ENCODE data around the gene CNKSR3.

CNKSR3 gene

GRCh38 chr6:154450498-154450897, 60.0 kb downstream of the CNKSR3 start:
- no peak for TF ChIP-seq CTCF (IDR thresholded peaks at IDR 0.05; ENCODE audit: extremely low read depth, missing control alignments)
- no peak for DNase-seq (ENCODE audit: low spot score)

- TF ChIP-seq CTCF (IDR thresholded peaks at IDR 0.05; ENCODE audit: extremely low read depth, missing control alignments): no peak
- no peak for DNase-seq (ENCODE audit: low spot score)
These were observed 61.9 kb downstream of the CNKSR3 start for GRCh38 chr6:154448448-154449096.

- TF ChIP-seq CTCF (IDR thresholded peaks at IDR 0.05; ENCODE audit: extremely low read depth, missing control alignments): no peak
- no peak for DNase-seq (ENCODE audit: low spot score)
These were observed 62.5 kb downstream of the CNKSR3 start for GRCh38 chr6:154447954-154448353.

- no peak for DNase-seq (ENCODE audit: low spot score)
- no peak for TF ChIP-seq CTCF (IDR thresholded peaks at IDR 0.05; ENCODE audit: extremely low read depth, missing control alignments)
These were observed 63.5 kb downstream of the CNKSR3 start for GRCh38 chr6:154446984-154447383.

GRCh38 chr6:154445417-154445816, 65.1 kb downstream of the CNKSR3 start:
- DNase-seq (ENCODE audit: low spot score): no peak
- no peak for TF ChIP-seq CTCF (IDR thresholded peaks at IDR 0.05; ENCODE audit: extremely low read depth, missing control alignments)

GRCh38 chr6:154441995-154442310, 68.5 kb downstream of the CNKSR3 start:
- DNase-seq (ENCODE audit: low spot score): no peak
- no peak for TF ChIP-seq CTCF (IDR thresholded peaks at IDR 0.05; ENCODE audit: extremely low read depth, missing control alignments)

GRCh38 chr6:154440422-154441043, 70.0 kb downstream of the CNKSR3 start:
- no peak for TF ChIP-seq CTCF (IDR thresholded peaks at IDR 0.05; ENCODE audit: extremely low read depth, missing control alignments)
- no peak for DNase-seq (ENCODE audit: low spot score)
